Amniotic epithelial cell (primary cell): Measurements from ENCODE around the gene LMO7.
A peak's percentile ranks its signal among the peaks of the same experiment; 100 is the strongest.
"Not testable (repeated sequence)": the region's sequence is repeated elsewhere in the genome, so short reads cannot be mapped to it uniquely, and the experiment has no call there.

Experiments
- DNase-seq: peaks from one replicate; pipeline ENCODE4 v3.0.0-alpha.2; 2010; ENCODE audit warnings: low read depth

The LMO7 gene

GRCh38 chr13:75771818-75772217, 135.7 kb downstream of the LMO7 start:
- DNase-seq, result peak; percentile 87

GRCh38 chr13:75774176-75774575, 138.0 kb downstream of the LMO7 start:
- DNase-seq, result no peak

GRCh38 chr13:75776550-75776949, 140.4 kb downstream of the LMO7 start:
- DNase-seq, result no peak

GRCh38 chr13:75779393-75779792, 143.3 kb downstream of the LMO7 start:
- DNase-seq, result no peak

- not testable (repeated sequence) for DNase-seq
Observed at GRCh38 chr13:75780103-75780502, 144.0 kb downstream of the LMO7 start.

- no peak for DNase-seq
Observed at GRCh38 chr13:75782985-75783384, 146.9 kb downstream of the LMO7 start.

- peak; percentile 27 for DNase-seq
Observed at GRCh38 chr13:75784003-75784402, 147.9 kb downstream of the LMO7 start.

- peak; percentile 76 for DNase-seq
Observed at GRCh38 chr13:75785130-75785529, 149.0 kb downstream of the LMO7 start.

GRCh38 chr13:75787249-75787928, 151.3 kb downstream of the LMO7 start:
- DNase-seq, result peak; percentile 33

GRCh38 chr13:75788481-75788981, 152.4 kb downstream of the LMO7 start:
- DNase-seq, result peak; percentile 91

- peak; percentile 35 for DNase-seq
Observed at GRCh38 chr13:75789451-75790197, 153.5 kb downstream of the LMO7 start.

- no peak for DNase-seq
Observed at GRCh38 chr13:75790198-75790970, 154.3 kb downstream of the LMO7 start.

- DNase-seq, result peak; percentile 50
Observed at GRCh38 chr13:75792526-75793187, 156.5 kb downstream of the LMO7 start.

- DNase-seq, result not testable (repeated sequence)
Observed at GRCh38 chr13:75793188-75793567, 157.0 kb downstream of the LMO7 start.

- no peak for DNase-seq
Observed at GRCh38 chr13:75794663-75795062, 158.5 kb downstream of the LMO7 start.

GRCh38 chr13:75795274-75795673, 159.1 kb downstream of the LMO7 start:
- DNase-seq, result no peak

GRCh38 chr13:75796825-75797224, 160.7 kb downstream of the LMO7 start:
- no peak for DNase-seq

- no peak for DNase-seq
Observed at GRCh38 chr13:75797239-75797638, 161.1 kb downstream of the LMO7 start.

GRCh38 chr13:75797719-75798118, 161.6 kb downstream of the LMO7 start:
- DNase-seq, result no peak

GRCh38 chr13:75798353-75799255, 162.5 kb downstream of the LMO7 start:
- peak; percentile 51 for DNase-seq

- no peak for DNase-seq
Observed at GRCh38 chr13:75800545-75800944, 164.4 kb downstream of the LMO7 start.
